ENCODE data around the gene PXDN. TPM values are rescaled to one million over a fixed set of nuclear protein-coding genes. Genes with fewer than 3 reads are reported as not detected.
"Not testable (repeated sequence)": the region's sequence is repeated elsewhere in the genome, so short reads cannot be mapped to it uniquely, and the experiment has no call there.

The PXDN gene
- total and polyA plus RNA-seq, 8 donors: 2.0 to 21.1 (median 4.2) TPM

- TF ChIP-seq CTCF (IDR thresholded peaks at IDR 0.05): no peak
- peak overlapping the region in 2 of 4 donors; percentile 63 to 68 for H3K27ac ChIP-seq
- intact Hi-C loops (cut with DNase I): no loop called here
- H3K36me3 ChIP-seq: no peaks in the 10 kb centered on the region
- ATAC-seq (peak; percentile 58 to 79 (median 66)), FAIRE-seq (no peak), DNase-seq (peak in 3 of 6 donors; percentile 39 to 51 (median 50))
- no peak overlapping the region for H3K4me3 ChIP-seq
- no peaks in the 10 kb centered on the region for H3K27me3 ChIP-seq
- WGBS, 2 donors: 47 to 49% methylated on average over 9 of the region's 9 CpGs
- no peaks in the 10 kb centered on the region for H3K9me3 ChIP-seq
- H3K4me1 ChIP-seq: no peaks in the 10 kb centered on the region
Observed at GRCh38 chr2:1717113-1717512, 27.2 kb downstream of the PXDN start.

- FAIRE-seq (no peak), ATAC-seq (no peak), DNase-seq (no peak)
- Histone ChIP-seq H3K36me3 (no peaks in the 10 kb centered on the region), H3K4me3 (no peak overlapping the region), H3K4me1 (no peaks in the 10 kb centered on the region), H3K9me3 (no peaks in the 10 kb centered on the region), H3K27me3 (no peaks in the 10 kb centered on the region), H3K27ac (peak overlapping the region in 2 of 4 donors; percentile 63 to 64)
- WGBS, 2 donors: 93% methylated on average over 9 of the region's 9 CpGs
- intact Hi-C loops (cut with DNase I): no loop called here
- no peak for TF ChIP-seq CTCF (IDR thresholded peaks at IDR 0.05)
Observed at GRCh38 chr2:1716441-1716840, 27.9 kb downstream of the PXDN start.

- WGBS, 2 donors: 75 to 79% methylated on average over 2 of the region's 2 CpGs
- H3K9me3 ChIP-seq; H3K27me3 ChIP-seq; H3K4me3 ChIP-seq; H3K36me3 ChIP-seq; ATAC-seq; H3K4me1 ChIP-seq; FAIRE-seq; intact Hi-C loops (cut with DNase I); DNase-seq: not testable (repeated sequence)
- peak overlapping the region in 1 of 4 donors; percentile 64 for H3K27ac ChIP-seq
Observed at GRCh38 chr2:1716014-1716305, 28.4 kb downstream of the PXDN start.

- Histone ChIP-seq H3K27ac (no peak overlapping the region), H3K4me3 (no peak overlapping the region), H3K36me3 (no peaks in the 10 kb centered on the region), H3K4me1 (no peaks in the 10 kb centered on the region), H3K27me3 (no peaks in the 10 kb centered on the region), H3K9me3 (no peaks in the 10 kb centered on the region)
- no peak for DNase-seq
- intact Hi-C loops (cut with DNase I): no loop called here
- no peak for TF ChIP-seq CTCF (IDR thresholded peaks at IDR 0.05)
- WGBS, 2 donors: 65 to 70% methylated on average over 22 of the region's 22 CpGs
- ATAC-seq: no peak
- no peak for FAIRE-seq
Observed at GRCh38 chr2:1715184-1716013, 28.9 kb downstream of the PXDN start.

- ATAC-seq (no peak), DNase-seq (no peak), FAIRE-seq (no peak)
- no peaks in the 10 kb centered on the region for H3K9me3 ChIP-seq
- no peaks in the 10 kb centered on the region for H3K27me3 ChIP-seq
- H3K27ac ChIP-seq: no peak overlapping the region
- no peaks in the 10 kb centered on the region for H3K36me3 ChIP-seq
- 80 to 86% methylated on average over 17 of the region's 17 CpGs for WGBS, 2 donors
- no peak overlapping the region for H3K4me3 ChIP-seq
- TF ChIP-seq CTCF (IDR thresholded peaks at IDR 0.05): no peak
- intact Hi-C loops (cut with DNase I): no loop called here
- no peaks in the 10 kb centered on the region for H3K4me1 ChIP-seq
Observed at GRCh38 chr2:1714291-1715064, 29.8 kb downstream of the PXDN start.
